Activated CD8-positive, alpha-beta memory T cell treated with anti-CD3 and anti-CD28 coated beads, Interleukin-2, amount 10 ng/mL, durations not matched to agents 7 days and 5 days (primary cell): ENCODE data around the gene LRPPRC. TPM values are rescaled to one million over a fixed set of nuclear protein-coding genes. Genes with fewer than 3 reads are reported as not detected.

ENCODE experiments used
- ATAC-seq: fragments of 150-1000 bp; cut with Tn5 transposase; one replicate; pipeline ENCODE4 v1.10.0; 2021; ENCODE audit warnings: moderate library complexity
- CTCF ChIA-PET: fragments of 350-600 bp; sonication (Branson Sonifier 250); formaldehyde crosslinking; loops from one replicate; lab custom pipeline; 2021; ENCODE audit warnings: antibody characterized with exemption; lab: Charles Lee
- DNase-seq: peaks from one replicate; pipeline ENCODE4 v3.0.0-alpha.2; 2020
- H3K27ac Mint-ChIP-seq: one replicate; pipeline ENCODE4 v1.8.0; 2021; ENCODE audit warnings: mild to moderate bottlenecking, mixed read lengths
- H3K27me3 Mint-ChIP-seq: one replicate; pipeline ENCODE4 v1.8.0; 2021; ENCODE audit warnings: mixed read lengths
- H3K36me3 Mint-ChIP-seq: one replicate; pipeline ENCODE4 v1.8.0; 2021; ENCODE audit warnings: mild to moderate bottlenecking, mixed read lengths
- H3K4me1 Mint-ChIP-seq: one replicate; pipeline ENCODE4 v1.8.0; 2021; ENCODE audit warnings: mixed read lengths
- H3K4me3 Mint-ChIP-seq: one replicate; pipeline ENCODE4 v1.8.0; 2021; ENCODE audit warnings: mild to moderate bottlenecking, moderate library complexity, mixed read lengths
- H3K9me3 Mint-ChIP-seq: one replicate; pipeline ENCODE4 v1.8.0; 2022; ENCODE audit warnings: low read depth, mixed read lengths
- total RNA-seq, 2 experiments: library from RNA; stranded (reverse); gene quantifications; one replicate each; pipeline ENCODE4 v1.2.3, GENCODE V29; 2021

The LRPPRC gene
- total RNA-seq, 2 experiments from 2014 or later, result 70.0 to 103 TPM

GRCh38 chr2:43950383-43951008, 45.3 kb downstream of the LRPPRC start:
- Mint-ChIP-seq H3K4me3 (no peak overlapping the region), H3K4me1 (peaks cover 9% of the 10 kb centered on the region), H3K27ac (no peak overlapping the region), H3K27me3 (no peaks in the 10 kb centered on the region), H3K9me3 (no peaks in the 10 kb centered on the region), H3K36me3 (peaks cover 42% of the 10 kb centered on the region)
- DNase-seq, result no peak
- peak; percentile 47 for ATAC-seq
- CTCF ChIA-PET, result interaction anchor here (1.1 kb wide), 1 partner anchor 73 kb away, joined by 3 read pairs; no protein-coding TSS in a partner anchor

- Mint-ChIP-seq H3K27ac (no peak overlapping the region), H3K27me3 (no peaks in the 10 kb centered on the region), H3K9me3 (no peaks in the 10 kb centered on the region), H3K4me1 (no peaks in the 10 kb centered on the region), H3K4me3 (no peak overlapping the region), H3K36me3 (peaks cover 43% of the 10 kb centered on the region)
- CTCF ChIA-PET, result interaction anchor here (0.9 to 1.1 kb wide), 4 partner anchors 10 to 531 kb away, joined by 3 read pairs; no protein-coding TSS in a partner anchor
- no peak for DNase-seq
- no peak for ATAC-seq
These were observed 47.4 kb downstream of the LRPPRC start for GRCh38 chr2:43948370-43948769.

- Mint-ChIP-seq H3K27ac (no peak overlapping the region), H3K36me3 (peaks cover 41% of the 10 kb centered on the region), H3K4me1 (no peaks in the 10 kb centered on the region), H3K4me3 (no peak overlapping the region), H3K9me3 (no peaks in the 10 kb centered on the region), H3K27me3 (no peaks in the 10 kb centered on the region)
- CTCF ChIA-PET, result interaction anchor here (2.2 kb wide), 1 partner anchor 69 kb away, joined by 5 read pairs; no protein-coding TSS in a partner anchor
- ATAC-seq, result no peak
- DNase-seq, result no peak
These were observed 49.1 kb downstream of the LRPPRC start for GRCh38 chr2:43946685-43947084.

- H3K27ac Mint-ChIP-seq, result no peak overlapping the region
- H3K9me3 Mint-ChIP-seq, result no peaks in the 10 kb centered on the region
- H3K27me3 Mint-ChIP-seq, result no peaks in the 10 kb centered on the region
- ATAC-seq, result no peak
- CTCF ChIA-PET, result interaction anchor here (0.6 to 2.2 kb wide), 3 partner anchors 21 to 306 kb away, joined by 4 to 5 read pairs (median 4); no protein-coding TSS in a partner anchor
- H3K4me3 Mint-ChIP-seq, result no peak overlapping the region
- DNase-seq, result no peak
- peaks cover 3% of the 10 kb centered on the region for H3K4me1 Mint-ChIP-seq
- peaks cover 42% of the 10 kb centered on the region for H3K36me3 Mint-ChIP-seq
These were observed 50.4 kb downstream of the LRPPRC start for GRCh38 chr2:43945439-43945838.

GRCh38 chr2:43944915-43945314, 50.9 kb downstream of the LRPPRC start:
- no peak for ATAC-seq
- DNase-seq, result no peak
- peaks cover 3% of the 10 kb centered on the region for H3K4me1 Mint-ChIP-seq
- peaks cover 44% of the 10 kb centered on the region for H3K36me3 Mint-ChIP-seq
- CTCF ChIA-PET, result interaction anchor here (0.6 to 2.2 kb wide), 3 partner anchors 22 to 305 kb away, joined by 4 to 5 read pairs (median 4); no protein-coding TSS in a partner anchor
- H3K4me3 Mint-ChIP-seq, result no peak overlapping the region
- H3K27ac Mint-ChIP-seq, result no peak overlapping the region
- no peaks in the 10 kb centered on the region for H3K27me3 Mint-ChIP-seq
- H3K9me3 Mint-ChIP-seq, result no peaks in the 10 kb centered on the region

- Mint-ChIP-seq H3K27ac (no peak overlapping the region), H3K9me3 (no peaks in the 10 kb centered on the region), H3K4me3 (no peak overlapping the region), H3K4me1 (peaks cover 4% of the 10 kb centered on the region), H3K36me3 (peaks cover 47% of the 10 kb centered on the region), H3K27me3 (no peaks in the 10 kb centered on the region)
- CTCF ChIA-PET, result interaction anchor here (1.5 kb wide), 1 partner anchor 23 kb away, joined by 4 read pairs; no protein-coding TSS in a partner anchor
- no peak for ATAC-seq
- DNase-seq, result no peak
These were observed 51.9 kb downstream of the LRPPRC start for GRCh38 chr2:43943809-43944452.

GRCh38 chr2:43943323-43943722, 52.5 kb downstream of the LRPPRC start:
- ATAC-seq (no peak), DNase-seq (no peak)
- Mint-ChIP-seq H3K36me3 (peaks cover 46% of the 10 kb centered on the region), H3K4me1 (peaks cover 4% of the 10 kb centered on the region), H3K27me3 (no peaks in the 10 kb centered on the region), H3K27ac (peak overlapping the region; percentile 36), H3K4me3 (no peak overlapping the region), H3K9me3 (no peaks in the 10 kb centered on the region)
- CTCF ChIA-PET, result interaction anchor here (1.5 kb wide), 1 partner anchor 65 kb away, joined by 3 read pairs; no protein-coding TSS in a partner anchor

GRCh38 chr2:43942881-43943280, 52.9 kb downstream of the LRPPRC start:
- H3K36me3 Mint-ChIP-seq, result peaks cover 42% of the 10 kb centered on the region
- no peaks in the 10 kb centered on the region for H3K9me3 Mint-ChIP-seq
- H3K4me3 Mint-ChIP-seq, result no peak overlapping the region
- CTCF ChIA-PET, result interaction anchor here (1.5 kb wide), 1 partner anchor 65 kb away, joined by 3 read pairs; no protein-coding TSS in a partner anchor
- DNase-seq (no peak), ATAC-seq (no peak)
- peaks cover 4% of the 10 kb centered on the region for H3K4me1 Mint-ChIP-seq
- peak overlapping the region; percentile 36 for H3K27ac Mint-ChIP-seq
- no peaks in the 10 kb centered on the region for H3K27me3 Mint-ChIP-seq

- Mint-ChIP-seq H3K27me3 (no peaks in the 10 kb centered on the region), H3K4me1 (peaks cover 4% of the 10 kb centered on the region), H3K27ac (no peak overlapping the region), H3K36me3 (peaks cover 39% of the 10 kb centered on the region), H3K9me3 (no peaks in the 10 kb centered on the region), H3K4me3 (no peak overlapping the region)
- DNase-seq, result no peak
- ATAC-seq, result no peak
- CTCF ChIA-PET, result interaction anchor here (1.5 kb wide), 1 partner anchor 64 kb away, joined by 3 read pairs; no protein-coding TSS in a partner anchor
These were observed 53.8 kb downstream of the LRPPRC start for GRCh38 chr2:43941966-43942365.

- CTCF ChIA-PET, result no interaction called here
- no peak for ATAC-seq
These were observed 54.4 kb downstream of the LRPPRC start for GRCh38 chr2:43941359-43941758.

GRCh38 chr2:43939695-43940256, 56.0 kb downstream of the LRPPRC start:
- ATAC-seq (no peak), DNase-seq (no peak)
- Mint-ChIP-seq H3K27ac (no peak overlapping the region), H3K4me1 (peaks cover 7% of the 10 kb centered on the region), H3K9me3 (no peaks in the 10 kb centered on the region), H3K4me3 (no peak overlapping the region), H3K27me3 (no peaks in the 10 kb centered on the region), H3K36me3 (peaks cover 34% of the 10 kb centered on the region)
- CTCF ChIA-PET, result interaction anchor here (1.6 kb wide), 1 partner anchor 104 kb away, joined by 4 read pairs; no protein-coding TSS in a partner anchor

More at GRCh38 chr2:43941359-43941758, 54.4 kb downstream of the LRPPRC start:
- Mint-ChIP-seq H3K4me1 (peaks cover 4% of the 10 kb centered on the region), H3K4me3 (no peak overlapping the region), H3K27me3 (no peaks in the 10 kb centered on the region), H3K9me3 (no peaks in the 10 kb centered on the region), H3K27ac (no peak overlapping the region), H3K36me3 (peaks cover 38% of the 10 kb centered on the region)
- DNase-seq, result no peak

GRCh38 chr2:43937269-43937820, 58.4 kb downstream of the LRPPRC start:
- H3K4me1 Mint-ChIP-seq, result peaks cover 9% of the 10 kb centered on the region
- peaks cover 38% of the 10 kb centered on the region for H3K36me3 Mint-ChIP-seq
- no peaks in the 10 kb centered on the region for H3K27me3 Mint-ChIP-seq
- CTCF ChIA-PET, result interaction anchor here (1.1 to 1.5 kb wide), 2 partner anchors 10 to 11 kb away, joined by 3 read pairs; no protein-coding TSS in a partner anchor
- ATAC-seq (no peak), DNase-seq (no peak)
- H3K27ac Mint-ChIP-seq, result no peak overlapping the region
- no peak overlapping the region for H3K4me3 Mint-ChIP-seq
- no peaks in the 10 kb centered on the region for H3K9me3 Mint-ChIP-seq

GRCh38 chr2:43934567-43934966, 61.2 kb downstream of the LRPPRC start:
- CTCF ChIA-PET, result no interaction called here
- DNase-seq (no peak), ATAC-seq (no peak)
- H3K4me1 Mint-ChIP-seq, result peaks cover 8% of the 10 kb centered on the region
- no peak overlapping the region for H3K27ac Mint-ChIP-seq
- no peak overlapping the region for H3K4me3 Mint-ChIP-seq
- H3K9me3 Mint-ChIP-seq, result no peaks in the 10 kb centered on the region
- peaks cover 40% of the 10 kb centered on the region for H3K36me3 Mint-ChIP-seq
- no peaks in the 10 kb centered on the region for H3K27me3 Mint-ChIP-seq
